ENCODE data around the gene GABRB1.
A peak's percentile ranks its signal among the peaks of the same experiment; 100 is the strongest.

Gene GABRB1

GRCh38 chr4:47118192-47118929 lies 87.0 kb downstream of the GABRB1 start:
- no peak for DNase-seq (ENCODE audit: low spot score)

GRCh38 chr4:47120783-47121182 lies 89.4 kb downstream of the GABRB1 start:
- no peak for DNase-seq (ENCODE audit: low spot score)

GRCh38 chr4:47122592-47123291 lies 91.4 kb downstream of the GABRB1 start:
- peak; percentile 77 for DNase-seq (ENCODE audit: low spot score)

GRCh38 chr4:47128991-47129390 lies 97.6 kb downstream of the GABRB1 start:
- no peak for DNase-seq (ENCODE audit: low spot score)

- peak; percentile 35 for DNase-seq (ENCODE audit: low spot score)
Observed at GRCh38 chr4:47135210-47135609, 103.8 kb downstream of the GABRB1 start.

GRCh38 chr4:47143261-47143660 lies 111.9 kb downstream of the GABRB1 start:
- DNase-seq (ENCODE audit: low spot score), result no peak

- peak; percentile 76 for DNase-seq (ENCODE audit: low spot score)
Observed at GRCh38 chr4:47145630-47146029, 114.3 kb downstream of the GABRB1 start.

GRCh38 chr4:47154816-47155370 lies 123.5 kb downstream of the GABRB1 start:
- DNase-seq (ENCODE audit: low spot score), result peak; percentile 22

GRCh38 chr4:47155919-47156318 lies 124.6 kb downstream of the GABRB1 start:
- no peak for DNase-seq (ENCODE audit: low spot score)

- DNase-seq (ENCODE audit: low spot score), result no peak
Observed at GRCh38 chr4:47160095-47160494, 128.7 kb downstream of the GABRB1 start.

- no peak for DNase-seq (ENCODE audit: low spot score)
Observed at GRCh38 chr4:47167081-47168035, 136.0 kb downstream of the GABRB1 start.

GRCh38 chr4:47184083-47184482 lies 152.7 kb downstream of the GABRB1 start:
- DNase-seq (ENCODE audit: low spot score), result no peak

GRCh38 chr4:47185761-47186160 lies 154.4 kb downstream of the GABRB1 start:
- no peak for DNase-seq (ENCODE audit: low spot score)

GRCh38 chr4:47187608-47188007 lies 156.2 kb downstream of the GABRB1 start:
- no peak for DNase-seq (ENCODE audit: low spot score)

GRCh38 chr4:47193179-47193578 lies 161.8 kb downstream of the GABRB1 start:
- DNase-seq (ENCODE audit: low spot score), result no peak

- peak; percentile 8 for DNase-seq (ENCODE audit: low spot score)
Observed at GRCh38 chr4:47194036-47194737, 162.8 kb downstream of the GABRB1 start.

GRCh38 chr4:47195706-47196105 lies 164.3 kb downstream of the GABRB1 start:
- no peak for DNase-seq (ENCODE audit: low spot score)

GRCh38 chr4:47198791-47199190 lies 167.4 kb downstream of the GABRB1 start:
- no peak for DNase-seq (ENCODE audit: low spot score)

GRCh38 chr4:47203593-47203992 lies 172.2 kb downstream of the GABRB1 start:
- no peak for DNase-seq (ENCODE audit: low spot score)

- no peak for DNase-seq (ENCODE audit: low spot score)
Observed at GRCh38 chr4:47207555-47207954, 176.2 kb downstream of the GABRB1 start.

GRCh38 chr4:47209833-47210232 lies 178.5 kb downstream of the GABRB1 start:
- peak; percentile 13 for DNase-seq (ENCODE audit: low spot score)
